ENCODE measurements around the gene PAK5.

GRCh38 chr20:9616833-9617461, 221.9 kb downstream of the PAK5 start:
- TF ChIP-seq CTCF (IDR thresholded peaks at IDR 0.05), result peak; percentile 61 to 83 (median 74)
- TF ChIP-seq EP300 (IDR thresholded peaks at IDR 0.05), result no peak
- TF ChIP-seq POLR2A (IDR thresholded peaks at IDR 0.05), result no peak
